Fibroblast of skin of left quadriceps (primary cell): ENCODE results near the gene NSMCE1.

Experiments
- DNase-seq, 2 experiments: peaks; one replicate each; pipeline ENCODE4 v3.0.0-alpha.2; 2013; ENCODE audit warnings: low read depth in 2 of 2

NSMCE1 gene

DNA sequence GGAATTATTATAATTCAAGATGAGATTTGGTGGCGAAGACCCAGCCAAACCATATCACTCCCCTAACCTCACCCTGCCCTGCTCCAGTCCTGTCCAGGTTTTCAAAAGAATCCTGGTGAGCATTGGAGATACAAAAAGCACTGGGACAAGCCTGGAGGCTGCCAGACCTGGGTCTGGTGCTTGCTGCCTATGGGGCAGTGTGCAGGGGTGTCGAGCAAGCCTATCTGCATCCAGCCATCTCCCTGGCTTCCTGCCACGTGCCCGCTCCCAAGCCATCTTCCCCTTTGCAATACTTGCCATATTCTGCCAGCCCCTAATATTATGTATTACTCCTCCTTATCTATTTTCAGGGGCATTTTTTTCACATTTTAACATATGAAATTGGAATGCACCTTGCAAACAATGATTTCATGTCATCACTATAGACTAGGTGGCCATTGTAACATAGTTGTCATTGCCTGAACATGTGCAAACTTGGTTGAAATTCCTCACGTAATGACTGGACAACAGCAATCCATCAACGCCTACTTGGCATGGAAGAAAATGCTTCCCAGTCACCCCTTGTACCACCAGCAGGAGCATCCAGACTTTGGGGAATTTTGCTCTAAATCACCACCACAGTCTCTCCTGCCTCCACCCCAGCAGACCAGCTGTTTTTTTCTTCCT, 73.4 kb downstream of the NSMCE1 start:
- no peak for DNase-seq

DNA sequence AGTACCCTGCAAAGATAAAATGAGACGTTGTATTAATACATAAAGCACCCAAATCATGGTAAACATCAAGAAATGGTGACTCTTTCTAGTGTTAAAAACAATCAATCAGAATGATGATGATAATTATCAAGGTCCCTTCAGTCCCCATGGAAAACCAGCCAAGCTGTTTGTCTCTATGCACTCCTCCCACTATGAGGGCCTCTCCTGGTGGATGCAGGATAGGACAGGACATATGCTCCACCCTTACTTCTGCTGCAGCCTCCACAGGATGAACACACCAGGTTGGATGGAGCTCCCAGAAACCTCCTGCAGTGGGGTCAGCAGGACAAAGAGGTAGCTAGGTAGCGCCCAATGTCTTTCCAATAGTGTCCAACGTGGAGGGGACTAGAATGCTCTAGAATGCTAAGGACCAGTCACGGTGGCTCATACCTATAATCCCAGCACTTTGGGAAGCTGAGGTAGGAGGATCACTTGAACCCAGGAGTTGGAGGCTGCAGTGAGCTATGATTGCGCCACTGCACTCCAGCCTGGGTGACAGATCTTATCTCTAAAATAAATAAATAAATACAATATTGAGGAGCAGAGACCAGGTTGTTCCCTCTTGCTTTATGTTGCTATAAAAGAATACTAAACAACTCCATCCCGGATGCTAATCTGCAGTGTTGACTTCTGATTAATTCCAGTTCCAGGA, 75.1 kb downstream of the NSMCE1 start:
- no peak for DNase-seq

DNA sequence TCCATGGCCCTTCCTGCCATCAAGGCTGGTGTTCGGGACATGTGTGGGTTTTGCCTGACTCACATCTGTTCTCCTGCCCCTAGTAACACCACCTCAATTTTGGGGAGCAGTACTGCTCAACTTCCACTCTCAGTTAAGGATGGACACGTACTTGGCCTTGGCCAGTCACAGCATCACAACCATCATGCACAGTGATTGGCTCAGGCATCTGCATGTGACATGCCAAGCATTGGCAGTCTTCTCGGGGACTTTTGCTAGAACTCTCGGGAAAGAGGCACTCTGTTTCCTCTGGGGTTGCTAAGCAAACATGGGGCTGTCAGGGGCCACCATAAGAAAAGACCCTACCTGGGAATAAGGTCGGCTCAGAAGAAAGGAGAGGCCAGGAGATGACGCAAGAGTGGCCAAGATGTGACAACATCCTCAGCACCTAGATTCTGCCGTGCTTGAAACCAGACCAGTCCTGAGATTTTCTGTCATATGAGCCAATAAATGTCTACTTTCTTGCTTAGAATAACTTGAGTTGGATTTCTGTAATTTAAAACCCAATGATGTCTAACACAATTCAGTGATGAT, 77.1 kb downstream of the NSMCE1 start:
- DNase-seq = no peak

DNA sequence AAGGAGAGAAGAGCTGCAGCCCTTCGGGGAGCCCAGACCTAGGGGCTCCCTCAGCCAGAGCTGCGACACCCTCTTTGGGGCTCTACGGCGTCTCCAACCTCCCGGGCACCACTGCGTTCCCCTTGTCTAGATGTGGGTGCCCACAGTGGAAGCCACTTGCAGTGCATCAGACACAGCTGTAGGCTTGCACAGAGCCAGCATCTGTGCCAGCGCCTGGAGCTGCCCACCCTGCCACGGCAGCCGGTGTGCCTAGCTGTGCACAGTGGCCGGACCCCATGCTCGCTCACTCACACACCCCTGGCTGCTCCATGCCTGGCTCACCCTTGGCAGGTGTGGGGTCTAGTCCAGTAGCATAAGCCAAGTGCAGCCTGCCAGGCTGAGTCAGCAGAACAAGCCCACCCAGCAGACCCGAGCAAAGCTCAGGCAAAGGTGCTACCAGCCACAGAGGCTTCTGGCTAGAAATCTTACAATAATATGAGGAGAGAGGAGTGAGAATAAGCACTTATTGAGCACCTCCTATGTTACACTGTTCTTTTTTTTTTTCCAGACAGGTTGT, 78.2 kb downstream of the NSMCE1 start:
- DNase-seq = no peak

DNA sequence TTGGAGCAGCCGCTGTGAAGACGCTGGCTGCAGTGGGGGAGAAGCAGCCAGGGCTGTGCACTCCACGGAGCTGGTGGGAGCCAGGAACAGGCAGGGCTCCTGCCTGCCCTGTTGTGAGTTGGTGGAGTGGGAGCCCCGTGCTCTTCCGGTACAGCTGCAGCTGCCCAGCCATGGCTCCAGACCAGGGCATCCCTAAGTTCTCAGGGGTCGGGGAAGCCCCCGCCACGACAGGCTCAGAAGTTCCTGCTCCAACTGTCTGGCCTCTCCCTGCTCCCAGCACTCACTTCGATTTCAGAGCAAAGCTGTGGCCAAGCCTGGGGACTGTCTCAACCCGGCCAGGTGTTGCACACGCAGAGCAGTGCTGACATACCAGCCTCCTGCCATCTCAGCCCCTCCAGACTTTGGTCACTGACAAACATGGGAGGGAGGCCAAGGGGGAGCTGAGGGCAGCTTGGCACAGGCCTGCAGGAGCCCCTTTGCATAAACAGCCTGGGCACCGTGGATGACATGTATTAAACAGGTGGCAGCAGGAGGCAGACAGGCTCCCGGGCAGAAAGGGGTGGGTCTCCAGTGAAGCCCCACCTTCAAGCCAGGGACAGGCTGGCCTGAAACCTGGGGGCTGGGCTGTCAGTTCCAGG, 79.1 kb downstream of the NSMCE1 start:
- no peak for DNase-seq

DNA sequence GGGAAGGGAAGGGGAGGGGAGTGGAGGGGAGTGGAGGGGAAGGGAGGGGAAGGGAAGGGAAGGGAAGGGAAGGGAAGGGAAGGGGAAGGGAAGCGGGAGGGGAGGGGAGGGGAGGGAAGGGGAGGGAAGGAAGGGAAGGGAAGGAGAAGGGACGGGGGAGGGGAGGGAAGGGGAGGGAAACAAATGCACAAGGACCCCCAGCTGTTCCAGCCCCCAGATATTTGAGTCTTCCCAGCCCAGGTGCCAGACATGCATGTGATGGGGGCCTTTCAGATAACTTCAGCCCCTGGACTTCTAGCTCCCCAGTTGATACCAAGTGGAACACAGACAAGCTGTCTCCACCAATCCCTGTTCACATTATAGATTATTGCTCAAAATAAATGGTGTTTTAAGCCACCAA, 79.9 kb downstream of the NSMCE1 start:
- no peak for DNase-seq

DNA sequence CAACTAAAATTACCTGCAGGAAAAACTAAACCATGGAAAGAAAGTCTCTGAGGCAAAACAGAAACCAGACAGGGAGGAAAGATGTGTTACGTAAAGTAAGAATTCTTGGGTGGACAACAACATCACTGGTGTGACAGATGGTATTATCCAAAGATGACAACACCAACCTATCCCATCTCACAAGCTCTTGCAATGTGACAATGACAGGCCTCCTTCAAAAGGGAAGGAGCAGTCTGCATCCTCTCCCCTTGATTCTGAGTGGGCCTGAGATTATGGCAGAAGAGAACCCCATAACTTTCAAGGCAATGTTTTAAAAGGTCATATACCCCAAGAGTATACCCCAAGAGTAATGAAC, 82.8 kb downstream of the NSMCE1 start:
- DNase-seq = no peak

DNA sequence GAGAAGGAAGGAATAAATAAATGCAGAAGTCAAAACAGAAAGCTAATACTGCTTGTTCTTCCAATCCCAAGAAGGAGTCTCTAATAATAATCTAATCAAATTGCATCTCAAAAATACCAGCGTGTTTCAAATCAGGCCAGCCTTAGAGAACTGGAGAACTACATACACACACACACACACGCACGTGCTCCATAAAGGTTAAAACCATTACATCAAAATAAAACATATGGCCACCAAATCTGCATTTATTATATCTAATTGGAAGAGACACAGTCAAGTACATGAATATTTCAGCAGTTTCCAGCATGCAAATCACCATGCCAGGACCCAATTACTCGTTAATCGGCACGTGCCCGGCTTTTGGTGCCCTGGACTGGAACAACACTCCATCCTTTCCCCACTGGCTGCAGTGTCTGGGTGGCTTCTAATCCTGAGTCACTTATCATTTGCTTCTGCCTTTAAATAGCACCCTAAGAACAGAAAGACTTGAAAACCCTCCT, 85.6 kb downstream of the NSMCE1 start:
- DNase-seq = no peak

DNA sequence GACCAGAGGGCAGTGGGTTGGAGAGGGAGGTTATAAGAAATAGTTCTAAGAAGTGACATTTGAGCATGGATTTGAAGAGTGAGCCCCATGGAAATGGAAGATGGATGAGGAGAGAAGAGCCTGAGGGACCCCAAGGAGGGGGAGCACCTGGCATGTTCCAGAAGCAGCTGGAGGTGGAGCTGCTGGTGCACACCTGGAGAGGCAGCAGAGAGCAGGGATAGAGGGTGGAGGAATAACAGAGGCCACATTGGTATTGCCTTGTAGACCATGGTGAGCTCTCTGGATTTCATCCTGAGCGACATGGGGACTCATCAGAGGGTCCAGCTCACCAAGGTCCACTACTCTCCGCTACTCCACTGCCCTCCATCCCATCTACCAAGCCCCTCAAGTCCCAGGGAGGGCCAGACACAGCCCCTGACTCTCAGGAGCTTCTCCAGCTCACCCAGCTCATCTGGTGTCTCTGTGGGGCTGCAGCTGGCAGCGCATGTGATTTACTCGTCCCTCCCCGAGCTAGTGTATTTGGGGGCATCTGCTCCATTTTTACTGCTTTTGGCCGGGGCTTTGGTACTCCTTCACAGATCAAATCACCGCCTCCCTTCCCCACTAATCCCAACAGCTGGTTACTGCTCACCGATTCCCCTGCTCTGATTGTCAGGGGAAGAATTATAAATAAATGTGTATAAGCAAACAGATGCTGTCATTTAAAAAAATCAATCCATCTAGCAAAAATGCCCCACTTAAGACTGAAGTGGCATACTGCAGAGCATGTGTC, 87.4 kb downstream of the NSMCE1 start:
- no peak for DNase-seq

DNA sequence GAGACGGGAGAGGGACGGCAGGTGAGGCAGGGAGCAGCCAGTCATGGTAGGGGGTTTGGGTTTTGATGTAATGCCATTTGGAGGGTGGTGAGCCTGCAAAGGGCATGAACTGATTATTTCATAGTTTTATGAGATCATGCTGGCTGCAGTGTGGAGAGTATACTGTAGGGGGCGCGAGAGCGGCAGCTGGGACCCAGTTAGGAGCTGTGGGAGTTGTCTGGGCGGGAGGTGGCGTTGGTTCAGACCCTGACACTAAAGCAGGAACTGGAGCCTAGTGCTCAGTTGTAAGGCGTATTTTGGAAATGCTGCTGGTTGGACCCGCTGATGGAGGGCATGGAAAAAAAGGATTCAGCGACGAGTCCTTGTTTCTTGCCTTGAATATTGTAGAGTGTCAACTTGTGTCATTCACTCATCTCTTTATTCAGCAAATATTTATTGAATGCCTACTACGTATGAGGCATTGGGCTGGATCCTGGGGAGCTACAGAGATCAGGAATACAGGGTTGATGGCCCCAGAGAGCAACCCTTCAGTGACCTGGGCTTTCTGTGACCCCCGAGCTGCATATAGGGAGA, 89.0 kb downstream of the NSMCE1 start:
- peak in 1 of 2 experiments; percentile 24 for DNase-seq

- DNase-seq = peak; percentile 52 to 53
Observed at GRCh38 chr16:27177031-27177774, 91.4 kb downstream of the NSMCE1 start.

DNA sequence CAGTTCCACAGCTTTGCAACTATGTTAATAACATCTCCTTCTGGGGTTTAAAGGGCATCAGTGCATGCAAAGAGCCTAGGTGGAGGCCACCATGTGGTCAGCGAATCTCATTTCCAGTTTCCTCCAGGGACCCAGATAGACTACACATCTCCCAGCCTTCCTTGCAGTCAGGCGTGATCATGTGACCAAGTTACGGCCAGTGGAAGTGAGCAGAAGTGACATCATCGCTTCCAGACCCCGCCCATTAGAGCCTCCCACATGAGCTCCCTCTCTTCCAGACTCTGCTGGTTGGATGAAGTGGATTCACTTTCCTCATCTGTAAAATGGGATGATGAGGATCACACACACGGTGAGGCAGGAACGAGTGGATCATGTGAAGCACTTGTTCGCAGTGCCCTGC, 92.7 kb downstream of the NSMCE1 start:
- no peak for DNase-seq
